NCI-H187 (cell line): ENCODE measurements around the gene TPMT.

Experiments
- DNase-seq, 2 experiments: peaks; one replicate each; lab custom pipeline; 2025; lab: John Stamatoyannopoulos, UW

The TPMT gene

GRCh38 chr6:18117136-18117535, 37.7 kb downstream of the TPMT start:
- DNase-seq = no peak

GRCh38 chr6:18115356-18115755, 39.5 kb downstream of the TPMT start:
- no peak for DNase-seq

GRCh38 chr6:18110162-18110561, 44.7 kb downstream of the TPMT start:
- no peak for DNase-seq

GRCh38 chr6:18107061-18107460, 47.8 kb downstream of the TPMT start:
- DNase-seq = no peak

GRCh38 chr6:18102783-18103509, 51.9 kb downstream of the TPMT start:
- DNase-seq = no peak

GRCh38 chr6:18101873-18102272, 53.0 kb downstream of the TPMT start:
- DNase-seq = no peak

- no peak for DNase-seq
These were observed 53.6 kb downstream of the TPMT start for GRCh38 chr6:18101271-18101670.

GRCh38 chr6:18100296-18100695, 54.6 kb downstream of the TPMT start:
- DNase-seq = no peak

- no peak for DNase-seq
These were observed 55.4 kb downstream of the TPMT start for GRCh38 chr6:18099511-18099910.

GRCh38 chr6:18096423-18096822, 58.5 kb downstream of the TPMT start:
- DNase-seq = no peak

- no peak for DNase-seq
These were observed 63.5 kb downstream of the TPMT start for GRCh38 chr6:18091382-18091781.

- DNase-seq = no peak
These were observed 64.5 kb downstream of the TPMT start for GRCh38 chr6:18090349-18090786.

- DNase-seq = peak; percentile 21 to 70
These were observed 66.2 kb downstream of the TPMT start for GRCh38 chr6:18088419-18089296.

- no peak for DNase-seq
These were observed 67.3 kb downstream of the TPMT start for GRCh38 chr6:18087396-18088165.

- DNase-seq = no peak
These were observed 73.7 kb downstream of the TPMT start for GRCh38 chr6:18081025-18081668.

GRCh38 chr6:18080544-18080943, 74.3 kb downstream of the TPMT start:
- DNase-seq = no peak

- no peak for DNase-seq
These were observed 76.0 kb downstream of the TPMT start for GRCh38 chr6:18078866-18079265.
